ENCODE results near the gene TCP11.

DNA sequence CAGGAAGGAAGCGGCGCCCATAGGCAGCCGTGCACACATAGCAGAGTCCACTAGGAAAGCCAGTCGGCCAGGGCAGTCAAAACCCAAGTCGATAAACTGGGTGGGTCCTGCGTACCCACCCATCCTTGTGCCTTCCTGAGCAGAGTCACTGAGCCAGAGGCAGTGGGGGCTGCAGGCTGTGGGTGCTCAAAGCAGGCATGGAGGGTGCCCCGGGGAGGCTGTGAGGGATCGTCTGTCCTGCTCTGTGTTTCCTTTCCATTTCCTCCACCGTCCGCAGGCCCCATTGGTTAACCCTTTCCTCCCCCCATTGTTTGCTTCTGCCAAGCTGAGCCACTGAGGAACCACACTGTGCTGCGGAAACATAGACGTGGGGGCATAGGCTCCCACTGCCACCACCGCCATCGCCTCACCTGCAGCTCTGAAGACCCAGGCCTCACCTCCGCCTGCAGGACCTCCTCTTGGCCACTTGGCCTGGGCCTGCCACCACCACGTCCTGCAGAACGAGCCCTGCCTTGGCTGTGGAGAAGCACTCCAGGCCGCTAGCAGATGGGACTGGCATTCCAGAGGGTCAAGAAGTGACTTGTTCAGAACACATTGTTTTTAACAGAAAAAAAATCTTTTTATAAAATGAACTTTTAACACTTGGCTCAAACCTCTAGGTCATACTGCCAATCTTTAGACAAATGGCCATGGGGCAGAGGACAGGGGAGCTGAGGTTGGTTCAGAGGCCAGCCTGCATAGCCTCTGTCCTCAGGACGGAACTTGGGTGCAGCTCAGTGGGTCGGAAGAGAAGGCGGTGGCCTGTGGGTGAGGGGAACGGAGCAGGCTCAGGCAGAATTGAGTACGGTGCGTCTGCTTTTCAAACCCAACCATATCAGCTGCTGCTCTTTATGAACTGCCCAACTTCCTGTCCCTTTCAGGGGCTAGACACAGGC lies 52.6 kb downstream of the TCP11 start:
- TF ChIP-seq, protein P1, sequence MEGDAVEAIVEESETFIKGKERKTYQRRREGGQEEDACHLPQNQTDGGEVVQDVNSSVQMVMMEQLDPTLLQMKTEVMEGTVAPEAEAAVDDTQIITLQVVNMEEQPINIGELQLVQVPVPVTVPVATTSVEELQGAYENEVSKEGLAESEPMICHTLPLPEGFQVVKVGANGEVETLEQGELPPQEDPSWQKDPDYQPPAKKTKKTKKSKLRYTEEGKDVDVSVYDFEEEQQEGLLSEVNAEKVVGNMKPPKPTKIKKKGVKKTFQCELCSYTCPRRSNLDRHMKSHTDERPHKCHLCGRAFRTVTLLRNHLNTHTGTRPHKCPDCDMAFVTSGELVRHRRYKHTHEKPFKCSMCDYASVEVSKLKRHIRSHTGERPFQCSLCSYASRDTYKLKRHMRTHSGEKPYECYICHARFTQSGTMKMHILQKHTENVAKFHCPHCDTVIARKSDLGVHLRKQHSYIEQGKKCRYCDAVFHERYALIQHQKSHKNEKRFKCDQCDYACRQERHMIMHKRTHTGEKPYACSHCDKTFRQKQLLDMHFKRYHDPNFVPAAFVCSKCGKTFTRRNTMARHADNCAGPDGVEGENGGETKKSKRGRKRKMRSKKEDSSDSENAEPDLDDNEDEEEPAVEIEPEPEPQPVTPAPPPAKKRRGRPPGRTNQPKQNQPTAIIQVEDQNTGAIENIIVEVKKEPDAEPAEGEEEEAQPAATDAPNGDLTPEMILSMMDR (IDR thresholded peaks at IDR 0.05) = no peak
- TF ChIP-seq EZH2 (IDR thresholded peaks at IDR 0.05; ENCODE audit: borderline replicate concordance, insufficient read depth, low read depth, low read length, poor library complexity, severe bottlenecking) = no peak

All from B cell (primary cell).